ENCODE data around the gene CLEC10A.

GRCh38 chr17:7114875-7115614 lies 35.0 kb upstream of the CLEC10A start:
- TF ChIP-seq CTCF (conservative IDR thresholded peaks at IDR 0.05; ENCODE audit: low read length) (no peak), EZH2phosphoT487 (IDR thresholded peaks at IDR 0.05; ENCODE audit: borderline replicate concordance) (no peak)
